Renal pelvis (tissue), 12 donors: ENCODE data around the gene RASAL3. TPM values are rescaled to one million over a fixed set of nuclear protein-coding genes. Genes with fewer than 3 reads are reported as not detected.
"Not testable (repeated sequence)": the region's sequence is repeated elsewhere in the genome, so short reads cannot be mapped to it uniquely, and the experiment has no call there.

Experiments used
- DNase-seq: peaks from one replicate; pipeline ENCODE4 v3.0.0-alpha.2; 2013
- long read RNA-seq, 16 experiments: transcript quantifications; one replicate each; lab custom pipeline, GENCODE V29; 2026
- polyA plus RNA-seq, 3 donors: library from polyadenylated mRNA; unstranded; fragments of 120-200 nt; gene quantifications; one replicate each; pipeline ENCODE4 v1.2.1, GENCODE V29; 2013; ENCODE audit not compliant: insufficient read length in 3 of 3

Gene RASAL3
- 1 to 10 TPM; 1.0 to 1.3 (median 1.0) TPM for polyA plus RNA-seq
- long read RNA-seq, donor 1 = 0 reads
- long read RNA-seq, donor 2 = 0 reads
- long read RNA-seq, donor 3 = 0 reads
- long read RNA-seq, donor 4 = 0 reads
- long read RNA-seq, donor 5 = 0 reads
- long read RNA-seq, donor 6 = 0 reads
- long read RNA-seq, donor 7 = 0 reads
- long read RNA-seq, donor 8 = 0 reads
- long read RNA-seq, donor 9 = 0 reads
- long read RNA-seq, donor 10 = 0 reads
- long read RNA-seq, donor 11 = 0 reads
- long read RNA-seq, donor 12 = 0 reads
- long read RNA-seq, donor 13 = 0 reads
- long read RNA-seq, donor 14 = 0 reads
- long read RNA-seq, donor 15 = 0 reads
- long read RNA-seq, donor 16 = 0 reads

DNA sequence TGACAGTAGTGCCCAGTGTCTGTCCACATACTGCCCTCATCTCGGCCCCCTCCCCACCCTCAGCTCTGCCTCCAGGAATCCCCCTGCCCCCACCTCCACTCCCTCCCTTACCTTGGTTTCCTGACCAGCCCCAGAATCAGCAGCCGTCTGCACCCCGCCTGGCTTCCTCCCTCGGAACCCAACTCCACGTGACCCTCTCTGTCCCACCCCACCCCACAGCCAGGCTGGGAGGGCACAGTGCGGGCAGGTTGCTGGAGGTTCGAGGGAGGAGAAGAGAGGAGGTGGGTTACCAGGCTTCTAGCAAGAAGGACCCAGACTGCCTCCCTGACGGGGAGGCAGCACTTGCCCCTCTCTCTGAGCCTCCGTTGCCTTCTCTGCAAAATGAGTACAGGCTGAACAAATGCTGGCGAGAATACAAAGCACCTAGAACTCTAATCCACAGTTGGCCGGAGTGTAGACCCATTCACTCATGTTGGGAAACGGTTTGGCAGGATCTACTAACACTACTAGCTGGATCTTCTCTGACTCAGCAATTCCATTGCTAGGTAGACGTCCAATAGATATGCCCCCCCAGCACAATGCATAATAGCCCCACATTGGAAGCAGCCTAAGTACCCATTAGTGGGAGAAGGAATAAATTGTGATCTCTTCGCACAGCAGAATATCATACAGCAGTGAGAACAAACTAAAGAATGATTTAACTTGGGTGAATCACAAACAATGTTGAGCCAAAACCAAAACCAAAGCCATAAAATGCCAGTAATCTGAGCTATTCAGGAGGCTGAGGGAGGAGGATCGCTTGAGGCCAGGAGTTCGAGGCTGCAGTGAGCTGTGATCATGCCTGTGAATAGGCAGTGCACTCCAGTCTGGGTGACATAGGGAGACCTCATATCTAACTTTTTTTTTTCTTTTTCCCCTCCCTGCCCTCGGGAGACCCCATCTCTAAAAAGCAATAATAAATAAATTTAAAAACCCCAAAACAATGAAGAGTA, at the start of gene RASAL3:
Gene RASAL3, minus strand, starts transcription at position 151 of the 992 bp plus-strand sequence. CDS start 186 bp downstream, outside the sequence.
- no peak for DNase-seq

DNA sequence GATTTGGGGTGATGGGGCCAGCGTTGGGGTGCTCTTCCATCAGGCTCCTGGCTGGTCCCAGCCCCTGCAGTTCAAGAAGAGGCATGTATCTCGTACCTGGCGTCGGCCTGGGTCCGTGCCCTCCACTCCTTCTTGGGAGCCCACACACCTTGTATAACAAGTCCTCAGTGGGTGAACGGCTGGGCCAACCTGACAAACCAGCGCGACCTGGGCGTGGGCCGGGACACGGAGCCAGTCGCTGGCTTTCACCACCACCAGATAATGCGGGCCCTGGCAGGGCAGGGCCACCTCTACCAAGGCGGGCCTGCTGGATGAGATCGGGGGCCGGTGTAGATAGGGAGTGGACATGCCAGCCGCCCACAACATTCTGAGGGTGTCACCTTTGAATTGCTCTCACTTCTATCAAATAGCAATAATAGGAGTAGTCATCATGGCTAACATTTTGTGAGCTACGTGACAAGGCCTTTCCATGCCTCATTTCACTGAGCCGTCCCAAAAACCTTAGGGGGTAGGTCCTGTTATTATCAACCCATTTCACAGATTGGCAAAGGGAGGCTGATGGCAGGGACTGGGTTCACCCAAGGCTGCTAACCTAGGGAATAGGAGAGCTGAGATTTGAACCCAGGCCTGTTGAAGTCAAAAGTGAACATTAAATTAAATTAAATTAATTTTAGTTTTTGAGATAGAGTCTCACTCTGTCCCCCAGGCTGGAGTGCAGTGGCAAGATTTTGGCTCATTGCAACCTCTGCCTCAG, 47.5 kb upstream of the RASAL3 start:
- DNase-seq = no peak

DNA sequence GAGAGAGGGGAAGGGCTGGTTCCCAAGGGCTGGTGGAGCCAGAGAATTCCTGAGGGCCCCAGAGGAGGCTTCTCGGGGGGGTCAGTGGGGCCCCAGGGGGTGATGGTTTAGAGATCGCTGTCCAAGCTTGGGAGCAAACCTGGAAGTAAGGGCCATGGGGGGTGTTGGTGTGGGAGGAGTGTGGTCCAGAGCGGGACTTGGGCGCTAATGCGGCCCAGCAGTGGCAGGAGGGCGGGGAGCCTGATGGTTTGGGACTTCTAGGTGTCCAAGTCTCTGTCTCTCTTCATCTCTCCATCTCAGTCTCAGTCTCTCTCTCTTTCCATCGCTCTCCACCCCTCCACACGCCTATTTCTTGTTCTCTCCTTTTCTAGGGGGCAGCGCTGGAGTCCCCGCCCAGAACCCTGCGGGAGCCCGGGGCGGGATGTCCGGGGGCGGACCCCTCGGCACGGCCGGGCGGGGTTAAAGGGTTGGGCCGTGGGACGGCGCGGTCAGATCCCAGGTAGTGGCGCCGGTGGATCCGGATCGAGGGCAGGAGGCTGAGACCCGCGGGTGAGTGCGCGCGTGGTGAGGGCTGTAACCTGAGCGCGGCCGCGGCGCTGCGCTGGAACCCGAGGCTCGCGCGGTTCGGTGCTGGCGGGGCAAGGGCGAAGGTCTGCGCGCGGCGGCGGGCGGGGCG, 43.8 kb upstream of the RASAL3 start, which contains the start of gene CYP4F22:
Gene CYP4F22, plus strand, starts transcription at position 491 of the 676 bp plus-strand sequence. CDS start 16,812 bp downstream, outside the sequence.
- DNase-seq = peak; percentile 4

DNA sequence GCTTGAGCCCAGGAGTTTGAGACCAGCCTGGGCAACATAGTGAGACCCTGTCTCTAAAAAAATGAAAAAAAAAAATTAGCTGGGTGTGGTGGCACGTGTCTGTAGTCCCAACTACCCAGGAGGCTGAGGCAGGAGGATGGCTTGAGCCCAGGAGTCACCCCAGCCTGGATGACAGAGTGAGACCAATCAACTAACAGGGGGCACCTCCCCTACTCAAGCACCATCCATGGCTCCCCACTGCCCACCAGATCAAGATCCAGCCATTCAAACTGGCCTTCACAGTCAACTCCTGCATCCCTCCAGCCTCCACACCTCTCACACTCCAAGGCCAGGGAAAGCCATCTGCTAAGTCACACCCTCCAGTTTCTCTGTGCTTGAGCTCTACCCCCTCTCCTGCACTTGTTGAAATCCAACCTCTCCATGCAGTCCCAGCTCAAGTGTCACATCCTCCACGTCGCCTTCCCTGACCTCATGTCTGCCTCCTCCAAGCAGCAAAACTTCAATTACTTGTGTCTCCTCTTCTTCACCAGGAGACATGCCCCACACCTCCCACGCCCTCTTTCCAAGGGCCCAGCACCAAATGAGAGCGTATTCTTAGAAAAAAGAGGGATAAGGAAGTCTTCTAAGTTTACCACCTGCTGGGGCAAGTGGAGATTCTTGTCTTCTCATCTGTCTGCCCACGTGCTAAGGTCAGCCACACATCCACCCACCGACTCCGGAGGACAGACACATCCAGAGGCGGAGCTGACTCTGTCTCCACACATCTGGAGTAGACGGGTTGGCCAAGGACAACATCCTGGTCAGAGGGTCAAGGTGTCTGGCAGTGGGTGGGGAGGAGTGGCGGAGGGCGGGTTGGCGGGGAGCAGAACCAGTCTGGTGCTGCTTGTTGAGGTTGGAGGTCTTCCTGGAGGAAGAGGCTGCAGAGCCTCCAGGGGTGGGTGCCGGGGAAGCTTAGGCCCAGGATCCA, 43.0 kb upstream of the RASAL3 start:
- DNase-seq = peak; percentile 23

DNA sequence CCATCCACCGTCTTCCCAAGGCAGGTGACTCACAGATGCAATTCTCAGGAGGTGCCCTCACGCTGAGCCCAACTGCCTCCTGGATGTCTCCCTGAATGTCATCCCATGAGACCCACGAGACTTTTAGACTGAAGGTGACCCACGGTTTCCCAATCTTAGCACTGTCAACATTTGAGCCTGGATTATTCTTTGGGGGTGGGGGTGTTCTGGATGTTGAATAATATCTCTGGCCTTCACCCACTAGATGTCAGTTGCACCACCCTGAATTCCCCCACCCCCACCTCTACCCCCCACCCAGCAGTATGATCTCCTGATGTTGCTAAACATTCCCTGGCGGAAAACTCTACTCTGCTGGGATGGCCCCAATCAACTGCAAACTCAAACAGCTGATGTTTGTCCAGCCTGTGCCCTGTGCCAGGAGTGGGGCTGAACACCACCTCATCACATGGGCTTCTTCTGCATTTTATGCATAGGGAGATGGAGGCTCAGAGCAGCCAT, 41.8 kb upstream of the RASAL3 start:
- no peak for DNase-seq

DNA sequence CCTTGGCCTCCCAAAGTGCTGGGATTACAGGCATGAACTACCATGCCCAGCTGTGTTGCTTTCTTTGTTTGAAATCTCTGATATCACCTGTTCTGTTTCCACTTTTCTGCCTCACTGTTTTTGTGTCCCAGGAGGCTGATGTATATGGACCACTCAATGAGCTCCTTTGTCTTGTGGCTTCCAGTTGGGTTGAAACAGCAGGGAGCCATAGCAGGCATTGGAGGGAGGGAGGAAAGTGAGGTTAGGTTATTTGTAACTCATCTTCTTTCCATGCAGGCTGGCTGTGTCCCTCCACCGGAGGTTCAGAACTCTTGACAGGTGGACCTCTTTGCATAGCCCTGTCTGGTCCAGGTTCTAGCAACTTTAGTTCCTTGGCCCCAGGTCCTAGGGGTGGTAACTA, 37.9 kb upstream of the RASAL3 start:
- no peak for DNase-seq

DNA sequence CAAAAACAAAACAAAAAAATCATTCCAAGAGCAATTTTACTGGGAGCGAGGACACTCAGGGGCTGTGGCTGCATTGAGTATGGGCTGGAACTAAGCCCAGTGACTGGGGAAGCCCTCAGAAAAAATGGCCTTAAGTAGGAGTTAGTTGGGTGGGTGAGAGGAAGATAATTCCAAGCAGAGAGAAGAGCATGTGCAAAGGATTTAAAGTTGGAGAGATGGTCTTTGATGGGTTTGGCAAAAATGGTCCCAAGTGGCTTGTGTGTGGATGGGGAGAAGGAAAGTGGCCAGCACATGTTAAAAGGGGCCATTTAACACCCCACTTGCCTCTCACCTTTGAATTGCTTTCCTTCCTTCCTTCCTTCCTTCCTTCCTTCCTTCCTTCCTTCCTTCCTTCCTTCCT, 37.3 kb upstream of the RASAL3 start:
- no peak for DNase-seq

DNA sequence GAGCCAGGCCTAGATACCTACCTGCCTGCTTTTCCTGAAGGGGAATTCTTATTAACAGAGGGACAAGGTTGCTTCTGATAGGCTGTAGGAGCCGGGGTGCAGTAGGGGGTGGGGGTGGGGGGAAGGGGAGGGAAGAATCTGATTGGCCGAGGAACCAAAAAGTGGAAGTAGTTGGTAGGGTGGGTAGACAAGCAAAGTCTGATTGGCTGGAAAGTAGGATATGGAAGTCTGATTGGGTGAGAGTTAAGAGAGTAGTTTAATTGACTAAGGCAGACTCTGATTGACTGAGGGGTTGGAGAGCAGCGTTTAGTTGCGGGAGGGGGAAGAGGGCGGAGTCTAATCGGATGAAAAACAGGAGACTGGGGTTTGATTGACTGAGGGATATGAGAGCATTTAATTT, 34.6 kb upstream of the RASAL3 start:
- no peak for DNase-seq

DNA sequence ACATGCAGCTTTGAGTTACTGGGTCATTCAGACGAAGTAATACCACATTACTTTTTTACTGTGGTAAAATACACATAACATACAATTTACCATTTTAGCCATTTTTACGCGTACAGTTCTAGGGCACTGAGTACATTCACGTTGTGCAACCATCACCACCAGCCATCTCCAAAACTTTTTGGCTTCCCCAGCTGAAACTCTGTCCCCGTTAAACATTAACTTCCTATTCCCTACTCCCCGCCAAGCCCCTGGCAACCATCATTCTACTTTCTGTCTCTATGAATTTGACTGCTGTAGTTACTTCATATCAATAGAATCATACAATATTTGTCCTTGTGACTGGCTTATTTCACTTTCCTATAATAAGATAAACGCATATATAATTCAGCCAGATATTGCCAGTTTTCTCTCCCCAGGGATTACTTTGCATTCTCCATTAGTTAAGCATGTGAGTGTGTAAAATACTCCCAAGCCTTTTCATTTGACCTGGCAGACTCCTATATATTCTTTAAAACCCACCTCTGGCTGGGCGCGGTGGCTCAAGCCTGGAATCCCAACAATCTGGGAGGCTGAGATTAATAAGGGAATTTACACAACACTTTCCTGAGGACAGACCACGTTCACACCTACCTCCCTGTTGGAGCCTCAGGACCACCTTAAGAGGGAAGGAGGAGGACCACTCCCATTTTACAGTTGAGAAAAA, 34.0 kb upstream of the RASAL3 start:
- DNase-seq = no peak

DNA sequence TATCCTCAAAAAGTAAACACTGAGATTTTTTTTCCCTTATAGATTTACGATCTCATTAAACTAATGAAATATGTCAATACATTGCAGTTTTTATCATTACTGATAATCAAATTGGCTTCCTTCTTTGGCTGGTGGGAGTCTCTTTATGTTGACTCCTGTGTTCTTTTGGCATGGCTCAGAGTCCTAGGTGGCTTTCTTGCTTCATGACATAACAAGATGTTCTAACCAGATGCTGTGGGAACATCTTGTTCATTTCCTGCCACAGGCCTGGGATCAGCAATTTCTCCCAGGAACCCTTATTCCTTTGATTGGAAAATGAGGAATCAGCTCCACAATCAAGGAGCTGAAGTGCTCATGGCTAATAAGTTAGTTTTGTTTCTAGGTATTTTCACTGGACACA, 30.8 kb upstream of the RASAL3 start:
- no peak for DNase-seq

DNA sequence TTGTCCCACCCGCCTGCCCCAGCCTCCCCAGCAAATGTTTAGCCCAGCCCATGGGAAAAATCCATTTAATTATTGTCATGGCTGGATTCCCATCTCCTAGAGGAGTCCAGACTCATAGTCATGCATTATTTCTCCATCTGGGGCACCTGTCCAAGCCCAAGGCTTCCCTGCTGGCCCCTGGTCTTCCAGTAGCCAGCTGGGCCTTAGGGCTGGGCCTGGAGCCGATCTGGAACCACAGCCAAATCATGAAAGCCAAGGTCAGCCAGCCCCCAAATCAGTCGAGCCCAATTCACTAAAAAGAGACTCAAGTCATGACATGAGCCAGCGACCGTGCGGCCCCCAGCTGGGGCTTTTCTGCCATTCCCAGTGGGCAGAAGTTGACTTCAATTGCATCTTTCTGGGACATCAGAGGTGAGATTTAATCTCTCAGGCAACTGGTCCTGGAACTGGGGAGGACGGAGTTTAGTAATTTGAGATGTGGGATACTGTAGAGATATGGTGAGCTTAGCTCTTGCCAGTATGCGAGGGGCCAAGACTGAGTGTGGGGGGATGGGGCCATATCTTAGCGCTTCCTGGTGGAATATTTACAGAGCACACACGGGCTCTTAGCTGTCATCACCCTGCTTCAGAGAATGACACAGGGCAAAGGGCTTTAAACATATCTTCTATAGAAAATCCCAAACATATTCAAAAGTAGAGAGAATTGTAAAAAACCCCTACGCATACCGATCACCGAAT, 24.3 kb upstream of the RASAL3 start:
- no peak for DNase-seq

DNA sequence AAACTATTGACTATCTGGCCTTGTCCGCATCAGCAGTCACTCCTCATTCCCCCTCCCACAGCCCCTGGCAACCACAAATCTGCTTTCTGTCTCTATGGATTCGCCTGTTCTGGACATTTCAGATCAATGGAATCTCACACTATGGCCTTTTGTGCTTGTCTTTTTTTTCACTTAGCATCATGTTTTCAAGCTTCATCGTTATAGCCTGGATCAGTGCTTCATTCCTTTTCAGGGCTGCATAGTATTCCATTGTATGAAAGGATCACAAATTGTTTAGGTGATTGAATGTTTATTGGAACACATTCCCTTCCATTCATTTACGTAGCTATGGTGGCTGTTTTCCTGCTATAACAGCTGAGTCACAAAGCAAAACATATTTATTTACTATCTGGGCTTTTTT, 22.7 kb upstream of the RASAL3 start:
- no peak for DNase-seq

DNA sequence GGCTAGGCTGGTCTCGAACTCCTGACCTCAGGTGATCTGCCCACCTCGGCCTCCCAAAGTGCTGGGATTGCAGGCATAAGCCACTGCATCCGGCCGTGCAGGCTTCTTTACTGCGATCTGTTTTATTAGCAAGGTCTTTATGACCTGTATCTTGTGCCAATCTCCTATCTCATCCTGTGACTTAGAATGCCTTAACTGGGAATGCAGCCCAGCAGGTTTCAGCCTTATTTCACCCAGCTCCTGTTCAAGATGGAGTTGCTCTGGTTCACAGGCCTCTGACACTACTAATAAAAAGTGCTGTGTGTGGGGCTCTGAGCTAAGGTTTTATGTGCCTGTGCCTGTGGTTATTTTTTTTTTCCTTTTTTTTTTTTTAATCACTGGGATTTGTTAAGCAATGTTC, 21.4 kb upstream of the RASAL3 start:
- not testable (repeated sequence) for DNase-seq

DNA sequence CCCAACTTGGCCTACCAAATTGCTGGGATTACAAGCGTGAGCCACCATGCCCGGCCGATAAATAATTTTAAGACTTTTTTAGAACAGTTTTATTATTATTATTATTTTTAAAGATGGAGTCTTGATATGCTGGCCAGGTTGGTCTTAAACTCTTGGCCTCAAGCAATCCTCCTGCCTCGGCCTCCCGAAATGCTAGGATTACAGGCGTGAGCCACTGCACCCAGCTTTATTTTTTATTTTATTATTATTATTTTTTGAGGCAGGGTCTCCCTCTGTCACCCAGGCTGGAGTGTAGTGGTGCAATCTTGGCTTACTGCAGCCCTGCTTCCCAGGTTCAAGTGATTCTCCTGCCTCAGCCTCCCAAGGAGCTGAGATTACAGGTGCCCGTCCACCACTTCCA, 16.7 kb upstream of the RASAL3 start:
- DNase-seq = not testable (repeated sequence)

DNA sequence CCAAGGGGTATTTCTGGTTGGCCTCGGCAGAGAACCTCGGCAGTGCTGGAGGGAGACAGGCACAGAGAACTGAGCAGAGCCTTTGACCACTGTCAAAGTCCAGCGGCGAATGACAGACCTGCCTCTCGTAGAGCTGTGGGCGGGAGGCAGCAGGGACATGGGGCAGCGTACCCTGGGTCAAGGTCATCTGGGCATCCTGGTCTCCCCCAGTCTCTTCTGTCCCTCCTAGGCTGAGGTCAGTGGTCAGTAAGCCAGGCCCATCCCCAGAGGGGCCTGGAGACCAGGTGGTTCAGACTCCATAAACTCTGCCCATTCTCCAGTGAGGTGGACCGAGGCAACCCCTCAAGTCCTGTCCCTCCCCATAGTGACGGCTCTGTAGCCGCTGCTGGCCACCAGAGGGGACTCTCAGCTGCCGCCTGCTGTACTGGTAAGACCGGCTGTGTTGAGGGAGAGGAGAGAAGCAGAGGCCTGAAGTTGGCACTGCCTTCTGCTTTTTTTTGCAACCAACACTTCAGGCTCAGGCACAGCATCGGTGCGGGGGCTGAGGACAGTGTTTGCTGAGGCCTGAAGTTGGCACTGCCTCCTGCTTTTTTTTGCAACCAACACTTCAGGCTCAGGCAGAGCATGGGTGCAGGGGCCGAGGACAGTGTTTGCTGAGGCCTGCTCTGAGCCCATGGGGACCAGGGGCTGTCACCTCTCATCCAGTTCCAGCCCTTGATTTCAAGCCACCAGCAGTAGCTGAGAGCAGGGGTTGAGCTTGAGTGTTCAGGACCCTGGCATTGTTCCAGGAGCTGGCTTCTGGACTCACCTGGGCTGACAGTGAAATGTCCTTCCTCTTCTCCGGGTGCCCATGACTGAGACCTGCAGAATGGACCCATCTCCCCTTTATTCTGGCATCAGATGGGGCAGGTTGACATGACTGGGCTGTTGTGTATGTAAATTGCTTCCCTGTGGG, 15.3 kb upstream of the RASAL3 start, which contains the start of gene PGLYRP2:
Gene PGLYRP2, minus strand, starts transcription at position 111 of the 955 bp plus-strand sequence. CDS start 130 bp downstream, outside the sequence.
- peak; percentile 17 for DNase-seq

DNA sequence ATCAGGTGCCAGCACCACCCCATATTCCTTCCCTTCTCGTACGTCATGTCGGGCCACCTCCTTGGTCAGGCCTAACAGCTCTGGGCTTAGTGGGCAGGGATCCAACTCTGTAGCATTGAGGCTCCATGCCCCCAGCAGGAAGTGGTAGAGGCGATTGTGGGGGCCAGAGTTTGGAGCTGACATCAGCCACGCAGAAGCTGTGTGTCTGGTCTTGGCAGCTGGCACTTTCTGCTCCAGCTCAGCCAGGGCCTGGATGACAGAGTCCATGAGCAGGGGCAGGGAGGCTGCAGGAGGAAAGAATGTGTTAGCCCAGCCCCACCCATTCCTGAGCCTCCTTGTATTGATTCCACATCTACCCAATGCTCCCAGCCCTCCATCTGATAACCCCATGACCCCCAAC, 12.0 kb upstream of the RASAL3 start:
- no peak for DNase-seq

DNA sequence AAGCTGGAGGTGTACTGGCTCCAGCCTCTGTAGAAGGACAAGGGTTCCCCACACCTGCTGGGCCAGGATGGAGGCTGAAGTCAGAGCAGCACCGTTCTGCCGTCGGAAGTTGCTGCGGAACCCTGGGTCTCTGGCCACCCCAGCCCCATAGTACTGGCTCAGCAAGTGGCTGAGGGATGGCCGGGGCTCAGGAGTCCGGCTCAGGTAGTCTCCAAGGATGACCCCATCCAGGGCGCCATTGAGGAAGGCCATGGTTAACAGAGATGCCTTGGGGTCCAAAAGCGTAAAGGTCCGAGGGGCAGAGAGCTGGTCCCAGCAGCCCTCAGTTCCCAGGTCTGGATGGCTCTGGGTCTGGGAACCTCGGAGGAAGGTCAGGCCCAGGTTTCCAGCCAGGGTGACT, 11.3 kb upstream of the RASAL3 start:
- DNase-seq = no peak
